HG02759 (cell line): ENCODE data around the gene TPSG1.
"Not testable (repeated sequence)": the region's sequence is repeated elsewhere in the genome, so short reads cannot be mapped to it uniquely, and the experiment has no call there.

Experiments used
- ATAC-seq: cut with Tn5 transposase; IDR thresholded peaks from one replicate; pipeline ENCODE4 v1.9.1; 2021; ENCODE audit warnings: mild to moderate bottlenecking, moderate library complexity; ENCODE audit not compliant: unreplicated experiment

The TPSG1 gene

GRCh38 chr16:1232049-1232748, 7.1 kb upstream of the TPSG1 start:
- not testable (repeated sequence) for ATAC-seq

GRCh38 chr16:1231301-1231700, 6.2 kb upstream of the TPSG1 start:
- not testable (repeated sequence) for ATAC-seq

- not testable (repeated sequence) for ATAC-seq
Observed at GRCh38 chr16:1230471-1231212, 5.6 kb upstream of the TPSG1 start.

DNA sequence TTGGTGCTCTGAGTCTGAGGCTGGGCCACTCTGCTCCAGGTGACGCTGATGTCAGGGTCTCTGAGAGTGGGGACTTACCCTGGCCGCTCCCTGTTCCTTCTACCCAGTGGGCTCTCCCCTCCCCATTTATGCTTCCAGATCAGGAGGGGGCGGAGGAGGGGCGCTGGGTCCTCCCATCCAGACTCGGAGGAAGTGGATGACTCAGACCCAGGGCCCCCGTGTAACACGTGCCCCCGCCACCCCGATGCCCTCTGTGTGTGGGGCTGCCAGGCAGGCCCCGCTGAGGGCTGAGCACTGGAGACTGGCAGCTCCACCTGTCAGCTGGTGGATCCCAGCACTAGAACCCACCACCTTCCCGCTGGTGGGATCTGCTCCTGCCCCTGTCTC, 5.0 kb upstream of the TPSG1 start, which contains the start of gene TPSB2:
TPSB2 (minus strand) TSS at position 101 of the 387 bp plus-strand sequence. CDS start 233 bp downstream, outside the sequence.
- ATAC-seq: not testable (repeated sequence)

DNA sequence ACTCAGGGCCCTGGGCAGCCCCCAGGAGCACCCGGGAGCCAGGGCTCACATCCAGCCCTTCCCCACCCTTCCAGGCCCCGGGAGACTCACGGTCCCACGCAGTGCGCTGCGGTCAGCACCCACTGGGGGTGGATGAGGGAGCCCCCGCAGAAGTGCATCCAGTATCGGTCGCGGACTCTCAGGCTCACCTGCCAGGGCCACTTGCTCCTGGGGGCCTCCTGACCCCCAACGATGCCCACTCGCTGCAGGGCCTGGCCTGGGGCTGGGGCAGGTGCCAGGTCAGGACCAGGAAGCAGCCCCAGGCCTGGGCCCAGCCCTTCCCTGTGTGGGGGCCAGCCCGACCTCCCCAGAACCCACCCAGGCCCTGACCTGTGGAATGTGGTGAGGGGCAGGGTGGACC, 4.4 kb upstream of the TPSG1 start:
- not testable (repeated sequence) for ATAC-seq

GRCh38 chr16:1228227-1228626, 3.2 kb upstream of the TPSG1 start:
- not testable (repeated sequence) for ATAC-seq

DNA sequence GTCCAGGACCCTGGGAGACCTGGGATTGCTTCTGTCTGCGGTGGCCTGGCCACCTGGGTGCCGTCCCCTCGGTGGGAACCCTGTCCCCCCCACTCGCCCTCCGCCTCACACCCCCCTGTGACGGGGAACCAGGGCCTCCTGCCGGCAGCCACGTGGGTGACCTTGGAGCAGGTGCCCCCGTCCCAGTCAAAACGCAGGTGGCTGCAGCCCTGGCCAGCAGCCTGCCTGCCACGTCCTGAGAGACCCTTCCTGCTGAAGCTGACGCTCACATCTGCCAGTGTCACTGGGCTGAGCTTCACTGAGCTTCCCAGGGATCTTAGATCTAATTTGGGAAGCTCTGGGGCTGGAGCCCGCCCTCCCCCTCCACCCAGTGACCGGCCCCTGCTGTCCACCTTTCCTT, 1.6 kb upstream of the TPSG1 start:
- not testable (repeated sequence) for ATAC-seq

- not testable (repeated sequence) for ATAC-seq
Observed at GRCh38 chr16:1225728-1226311, 752 bp upstream of the TPSG1 start.

DNA sequence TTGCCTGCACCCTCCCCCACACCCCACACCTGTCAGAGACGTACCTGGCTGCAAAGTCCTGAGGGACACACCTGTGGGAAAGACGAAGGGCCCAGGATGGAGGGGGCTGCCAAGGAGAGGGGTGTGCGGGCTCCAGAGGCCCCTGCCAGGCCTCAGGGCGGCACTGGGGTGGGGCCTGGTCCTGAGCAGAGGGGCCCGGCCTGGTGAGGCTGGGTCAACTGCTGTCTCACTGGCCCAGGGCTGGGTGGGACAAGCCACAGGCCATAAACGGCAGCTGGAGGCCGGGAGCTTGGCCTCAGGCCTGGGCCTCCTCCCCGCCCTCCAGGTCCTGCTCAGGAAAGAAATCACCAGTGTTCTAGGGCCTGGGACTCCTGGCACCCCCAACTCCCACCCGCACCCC, 510 bp downstream of the TPSG1 start:
- ATAC-seq: no peak

DNA sequence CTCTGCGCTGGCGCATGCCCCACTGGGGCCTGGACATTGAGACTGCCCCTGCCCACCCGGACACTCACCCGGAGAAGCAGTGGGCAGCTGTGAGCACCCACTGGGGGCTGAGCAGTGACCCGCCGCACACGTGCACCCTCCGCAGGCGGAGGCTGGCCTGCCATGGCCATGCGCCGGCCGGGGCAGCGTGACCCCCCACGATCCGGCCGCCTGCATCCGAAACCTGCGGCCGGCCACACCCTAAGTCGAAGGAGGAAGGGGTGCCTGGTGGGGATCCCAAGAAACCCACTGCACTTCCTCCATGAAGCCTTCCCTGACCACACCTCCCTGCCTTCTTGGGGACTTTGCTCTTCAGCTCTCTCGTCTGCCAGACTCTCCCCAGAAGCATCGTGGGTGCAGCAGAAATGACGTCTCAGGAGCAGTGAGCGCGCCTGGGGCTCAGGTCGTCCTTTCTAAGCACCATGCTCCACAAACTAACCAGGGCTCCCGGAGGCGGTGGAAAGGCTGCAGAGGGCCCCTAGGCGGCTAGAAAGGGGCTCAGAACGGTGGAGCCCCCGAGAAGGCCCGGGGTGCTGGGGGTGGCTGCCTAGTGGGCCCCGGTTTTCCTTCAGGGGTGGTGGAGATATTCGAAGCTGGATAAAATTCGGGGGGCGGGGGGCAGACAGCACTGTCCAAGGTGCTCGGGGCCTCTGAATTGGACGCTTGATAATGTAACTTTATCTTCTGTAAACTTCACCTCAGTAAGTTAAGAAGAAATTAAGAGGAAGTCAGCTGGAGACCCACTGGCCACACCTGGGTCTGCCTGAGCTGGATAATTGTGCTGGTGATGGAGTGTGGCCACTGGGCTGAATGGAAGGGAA, 1.5 kb downstream of the TPSG1 start:
- ATAC-seq: no peak

GRCh38 chr16:1222553-1223354, 2.3 kb downstream of the TPSG1 start:
- no peak for ATAC-seq

DNA sequence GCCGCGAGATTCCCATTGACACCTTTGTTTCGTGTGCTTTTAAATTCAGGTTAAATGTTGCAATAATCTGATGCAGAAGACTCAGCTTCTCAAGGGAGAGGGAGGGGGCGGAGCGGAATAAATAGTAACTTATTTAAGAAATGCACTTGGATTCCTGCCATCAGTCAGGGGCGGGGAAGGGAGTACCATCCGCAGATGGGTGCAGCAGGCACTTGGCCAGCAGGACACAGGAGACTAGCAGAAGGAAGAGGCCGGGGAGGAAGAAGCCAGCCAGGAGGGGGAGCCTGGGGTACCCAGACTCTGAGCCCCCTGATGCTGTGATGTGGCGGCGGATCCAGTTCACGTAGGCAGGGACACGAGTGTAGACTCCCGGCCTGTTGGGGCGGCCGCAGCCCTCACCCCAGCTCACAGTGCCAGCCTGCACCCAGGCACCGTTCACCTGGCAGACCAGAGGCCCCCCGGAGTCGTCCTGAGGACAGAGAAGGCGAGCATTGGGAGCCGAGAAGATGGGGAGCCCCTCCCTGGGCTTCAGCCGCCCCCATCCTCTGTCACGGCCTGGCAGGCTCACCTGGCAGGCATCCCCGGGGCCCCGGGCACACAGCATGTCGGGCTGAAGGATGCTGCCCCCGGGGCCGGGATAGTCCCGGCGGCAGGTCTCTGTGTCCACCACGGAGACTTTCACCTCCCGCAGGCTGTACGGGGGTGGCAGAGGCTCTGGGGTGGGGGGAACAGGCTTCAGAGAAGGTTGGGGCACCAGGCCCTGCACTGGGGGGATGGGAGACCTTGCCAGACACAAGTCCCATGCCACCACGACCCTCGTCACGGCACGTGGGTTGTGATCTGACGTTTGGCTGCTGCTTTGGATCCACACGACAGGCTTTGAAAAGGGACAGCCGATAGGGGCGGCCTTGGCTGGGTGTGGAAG, 3.2 kb downstream of the TPSG1 start:
- ATAC-seq: no peak

DNA sequence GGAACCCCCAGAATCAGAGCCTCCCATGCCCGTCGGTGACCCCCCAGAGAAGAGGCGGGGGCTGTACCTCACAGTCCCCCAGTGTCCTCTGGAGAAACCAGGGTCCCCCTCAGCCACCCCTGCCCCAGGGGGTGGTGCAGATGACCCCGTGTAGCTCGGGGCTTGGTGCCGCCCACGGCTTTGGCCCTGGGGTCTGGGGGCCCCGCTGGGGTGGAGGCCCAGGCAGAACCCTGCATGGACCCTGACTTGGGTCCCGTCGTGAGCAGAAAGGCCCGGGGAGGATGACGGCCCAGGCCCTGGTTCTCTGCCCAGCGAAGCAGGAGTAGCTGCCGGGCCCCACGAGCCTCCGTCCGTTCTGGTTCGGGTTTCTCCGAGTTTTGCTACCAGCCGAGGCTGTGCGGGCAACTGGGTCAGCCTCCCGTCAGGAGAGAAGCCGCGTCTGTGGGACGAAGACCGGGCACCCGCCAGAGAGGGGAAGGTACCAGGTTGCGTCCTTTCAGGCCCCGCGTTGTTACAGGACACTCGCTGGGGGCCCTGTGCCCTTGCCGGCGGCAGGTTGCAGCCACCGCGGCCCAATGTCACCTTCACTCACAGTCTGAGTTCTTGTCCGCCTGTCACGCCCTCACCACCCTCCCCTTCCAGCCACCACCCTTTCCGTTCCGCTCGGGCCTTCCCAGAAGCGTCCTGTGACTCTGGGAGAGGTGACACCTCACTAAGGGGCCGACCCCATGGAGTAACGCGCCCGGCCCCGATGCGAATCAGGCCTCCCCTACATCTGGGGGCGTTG, 4.0 kb downstream of the TPSG1 start:
- no peak for ATAC-seq

- ATAC-seq: no peak
Observed at GRCh38 chr16:1220098-1220728, 4.9 kb downstream of the TPSG1 start.

DNA sequence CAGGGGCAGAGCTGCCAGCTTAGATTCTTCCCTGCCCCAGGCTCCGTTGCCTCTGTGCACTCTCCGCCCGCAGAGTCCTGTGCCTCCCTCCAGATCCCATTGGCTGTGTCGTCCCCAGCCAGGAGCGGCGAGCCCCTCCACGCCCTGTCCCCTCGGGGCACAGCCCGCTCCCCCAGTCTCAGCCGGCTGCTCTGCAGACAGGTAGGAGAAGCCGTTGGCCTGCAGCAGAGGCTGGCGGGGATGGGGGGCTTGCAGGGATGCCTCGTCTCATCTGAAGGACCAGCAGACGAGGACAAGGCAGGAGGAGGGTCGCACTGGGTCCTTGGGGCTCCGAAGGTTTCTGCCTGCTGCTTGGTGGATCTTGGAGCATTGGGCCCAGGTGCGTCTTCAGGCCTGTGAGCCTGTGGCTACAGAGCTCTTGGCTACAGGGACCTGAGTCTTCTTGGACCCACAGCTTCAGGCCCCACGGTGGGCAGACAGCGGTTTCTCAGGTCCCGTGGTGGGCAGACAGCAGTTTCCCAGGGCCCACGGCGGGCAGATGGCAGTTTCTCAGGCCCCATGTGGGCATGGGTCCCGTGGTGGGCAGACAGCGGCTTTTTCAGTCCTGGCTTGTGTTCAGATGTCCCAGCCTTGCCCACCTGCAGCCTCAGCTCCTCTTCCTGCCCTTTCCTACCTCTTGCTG, 6.0 kb downstream of the TPSG1 start:
- ATAC-seq: no peak

GRCh38 chr16:1218061-1218929, 6.8 kb downstream of the TPSG1 start:
- ATAC-seq: no peak
